Activated naive CD8-positive, alpha-beta T cell treated with anti-CD3 and anti-CD28 coated beads, Interleukin-2, amount 50 U/mL, for 24 hours (primary cell): ENCODE measurements around the gene CAV3.

ENCODE experiments used
- ATAC-seq: fragments of 150-1000 bp; cut with Tn5 transposase; one replicate; pipeline ENCODE4 v1.10.0; 2021
- DNase-seq: peaks from one replicate; pipeline ENCODE4 v3.0.0; 2021
- H3K27ac Mint-ChIP-seq: one replicate; pipeline ENCODE4 v1.8.0; 2021; ENCODE audit warnings: mild to moderate bottlenecking, mixed read lengths
- H3K27me3 Mint-ChIP-seq: one replicate; pipeline ENCODE4 v1.8.0; 2021; ENCODE audit warnings: mixed read lengths
- H3K36me3 Mint-ChIP-seq: one replicate; pipeline ENCODE4 v1.8.0; 2021; ENCODE audit warnings: low read depth, mixed read lengths
- H3K4me1 Mint-ChIP-seq: one replicate; pipeline ENCODE4 v1.8.0; 2021; ENCODE audit warnings: mixed read lengths
- H3K4me3 Mint-ChIP-seq: one replicate; pipeline ENCODE4 v1.8.0; 2021; ENCODE audit warnings: mild to moderate bottlenecking, moderate library complexity, mixed read lengths
- H3K9me3 Mint-ChIP-seq: one replicate; pipeline ENCODE4 v1.8.0; 2021; ENCODE audit warnings: mixed read lengths

Gene CAV3

DNA sequence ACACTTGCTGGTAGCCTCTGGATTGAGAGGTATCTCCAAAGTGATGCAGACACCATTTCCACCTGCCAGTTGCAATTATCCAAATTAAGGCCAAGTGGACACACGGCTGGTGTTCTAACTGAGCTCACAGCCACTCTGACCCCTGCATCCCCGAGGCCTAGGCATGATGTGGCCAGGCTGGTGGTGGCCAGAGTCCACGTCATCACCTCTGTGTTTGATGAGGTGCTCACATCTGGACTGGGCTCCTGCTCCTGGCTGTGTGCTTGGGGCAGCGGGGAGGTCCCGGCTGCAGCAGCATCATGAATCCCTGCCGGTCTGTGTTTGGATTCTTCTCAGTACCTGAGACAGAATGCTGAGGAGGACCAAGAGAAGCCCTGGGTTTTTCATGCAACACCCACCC lies 30.9 kb downstream of the CAV3 start:
- DNase-seq (no peak), ATAC-seq (no peak)
- no peak overlapping the region for H3K27ac Mint-ChIP-seq
- H3K4me3 Mint-ChIP-seq: no peak overlapping the region
- peaks cover 22% of the 10 kb centered on the region for H3K27me3 Mint-ChIP-seq
- H3K36me3 Mint-ChIP-seq: no peaks in the 10 kb centered on the region
- no peaks in the 10 kb centered on the region for H3K9me3 Mint-ChIP-seq
- peaks cover 12% of the 10 kb centered on the region for H3K4me1 Mint-ChIP-seq

GRCh38 chr3:8765528-8765927 lies 31.9 kb downstream of the CAV3 start:
- ATAC-seq: no peak
- Mint-ChIP-seq H3K9me3 (no peaks in the 10 kb centered on the region), H3K27ac (no peak overlapping the region)

GRCh38 chr3:8766148-8766547 lies 32.5 kb downstream of the CAV3 start:
- ATAC-seq: no peak
- H3K36me3 Mint-ChIP-seq: no peaks in the 10 kb centered on the region
- no peak overlapping the region for H3K27ac Mint-ChIP-seq
- no peak for DNase-seq
- no peaks in the 10 kb centered on the region for H3K9me3 Mint-ChIP-seq
- no peak overlapping the region for H3K4me3 Mint-ChIP-seq
- H3K4me1 Mint-ChIP-seq: peaks cover 14% of the 10 kb centered on the region
- H3K27me3 Mint-ChIP-seq: peaks cover 36% of the 10 kb centered on the region

More at GRCh38 chr3:8765528-8765927, 31.9 kb downstream of the CAV3 start:
- H3K4me1 Mint-ChIP-seq: peaks cover 14% of the 10 kb centered on the region
- DNase-seq: no peak
- H3K36me3 Mint-ChIP-seq: no peaks in the 10 kb centered on the region
- peaks cover 32% of the 10 kb centered on the region for H3K27me3 Mint-ChIP-seq
- no peak overlapping the region for H3K4me3 Mint-ChIP-seq

- H3K4me1 Mint-ChIP-seq: peaks cover 14% of the 10 kb centered on the region
- no peak overlapping the region for H3K27ac Mint-ChIP-seq
- H3K9me3 Mint-ChIP-seq: no peaks in the 10 kb centered on the region
- peaks cover 38% of the 10 kb centered on the region for H3K27me3 Mint-ChIP-seq
- ATAC-seq (no peak), DNase-seq (no peak)
- no peak overlapping the region for H3K4me3 Mint-ChIP-seq
- H3K36me3 Mint-ChIP-seq: no peaks in the 10 kb centered on the region
These were observed 33.7 kb downstream of the CAV3 start for GRCh38 chr3:8767256-8767666.

GRCh38 chr3:8767667-8768363 lies 34.2 kb downstream of the CAV3 start:
- Mint-ChIP-seq H3K4me1 (peaks cover 14% of the 10 kb centered on the region), H3K27me3 (peaks cover 38% of the 10 kb centered on the region), H3K4me3 (no peak overlapping the region), H3K27ac (no peak overlapping the region), H3K9me3 (no peaks in the 10 kb centered on the region), H3K36me3 (no peaks in the 10 kb centered on the region)
- no peak for ATAC-seq
- peak; percentile 9 for DNase-seq

GRCh38 chr3:8768364-8769087 lies 34.9 kb downstream of the CAV3 start:
- Mint-ChIP-seq H3K27me3 (peaks cover 38% of the 10 kb centered on the region), H3K27ac (no peak overlapping the region), H3K4me1 (peaks cover 14% of the 10 kb centered on the region), H3K4me3 (peak overlapping the region; percentile 18), H3K36me3 (no peaks in the 10 kb centered on the region), H3K9me3 (no peaks in the 10 kb centered on the region)
- ATAC-seq: no peak
- peak; percentile 8 for DNase-seq

DNA sequence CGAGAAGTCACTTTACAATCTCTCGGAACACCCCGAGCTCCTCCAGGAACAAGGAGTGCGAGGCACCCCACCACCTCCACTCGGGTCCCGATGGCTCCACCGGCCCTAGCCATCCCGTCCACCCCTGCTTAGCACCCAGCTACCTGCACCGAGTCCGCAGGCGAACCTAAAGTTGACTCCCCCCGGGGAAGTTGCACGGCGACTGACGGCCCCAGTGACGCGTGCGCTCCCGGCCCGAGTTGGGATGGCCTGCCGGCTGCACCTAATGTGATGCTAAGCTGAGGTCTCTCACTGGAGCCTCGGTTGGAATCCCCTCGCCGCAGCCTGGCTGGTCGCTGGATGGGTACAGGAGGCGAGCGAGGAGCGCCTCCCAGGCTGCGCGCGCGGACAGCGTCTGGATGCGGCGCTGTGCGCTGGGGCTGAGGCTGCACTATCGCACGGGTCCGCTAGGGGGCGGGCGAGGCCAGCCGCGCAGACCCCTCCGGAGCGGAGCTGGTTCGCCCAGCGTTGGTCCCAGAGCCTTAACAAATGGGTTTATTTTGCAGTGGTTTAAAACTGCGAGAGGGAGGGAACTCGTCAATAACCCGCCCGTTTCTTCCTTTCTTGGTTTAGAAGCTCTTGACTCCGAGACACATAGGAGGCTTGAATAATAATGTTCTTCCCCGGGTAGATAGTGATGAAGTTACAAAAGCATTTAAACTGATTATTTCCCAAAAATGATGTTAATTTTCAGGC lies 35.7 kb downstream of the CAV3 start, which contains the start of gene OXTR:
TSS of gene OXTR (minus strand) at position 526 of the 735 bp plus-strand sequence. CDS start 1,426 bp downstream, outside the sequence.
- Mint-ChIP-seq H3K36me3 (no peaks in the 10 kb centered on the region), H3K27me3 (peaks cover 40% of the 10 kb centered on the region), H3K4me3 (peak within 1 kb of the TSS; percentile 64), H3K27ac (no peak within 1 kb of the TSS), H3K9me3 (no peaks in the 10 kb centered on the region), H3K4me1 (peaks cover 14% of the 10 kb centered on the region)
- ATAC-seq: peak; percentile 83
- DNase-seq: peak; percentile 72

DNA sequence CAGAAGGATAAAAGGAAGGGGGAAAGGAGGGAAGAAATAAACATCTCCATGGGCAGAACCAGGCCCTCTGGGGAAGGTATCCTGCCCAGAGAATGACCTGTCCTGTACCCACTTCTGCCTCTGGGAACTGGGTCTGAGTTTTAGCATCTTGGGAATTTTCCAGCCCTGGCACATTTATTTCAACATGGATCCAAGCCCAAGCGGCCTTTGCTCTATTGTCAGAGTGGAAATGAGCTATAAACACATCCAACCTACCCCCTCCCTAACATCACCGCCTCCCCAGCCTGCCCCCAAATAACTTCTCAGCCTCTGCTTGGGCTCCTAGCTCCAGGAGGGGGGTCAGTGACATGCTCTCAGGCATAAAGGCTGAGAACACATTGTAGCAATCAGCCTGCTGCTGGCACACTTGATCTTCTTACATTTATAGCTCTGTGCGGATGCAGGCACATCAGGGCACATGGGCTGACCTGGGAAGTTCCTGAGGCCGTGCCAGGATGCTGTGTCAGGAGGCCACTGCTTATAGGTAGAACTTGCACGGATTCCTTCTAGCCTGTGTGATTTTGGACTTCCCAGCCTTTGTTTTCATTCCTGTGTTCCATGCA lies 40.4 kb downstream of the CAV3 start:
- Mint-ChIP-seq H3K9me3 (no peaks in the 10 kb centered on the region), H3K4me1 (peaks cover 6% of the 10 kb centered on the region), H3K36me3 (no peaks in the 10 kb centered on the region), H3K27me3 (peaks cover 29% of the 10 kb centered on the region), H3K4me3 (no peak overlapping the region), H3K27ac (no peak overlapping the region)
- ATAC-seq (no peak), DNase-seq (no peak)

GRCh38 chr3:8775181-8775580 lies 41.6 kb downstream of the CAV3 start:
- ATAC-seq: no peak
- Mint-ChIP-seq H3K27me3 (peaks cover 17% of the 10 kb centered on the region), H3K27ac (no peak overlapping the region), H3K4me1 (no peaks in the 10 kb centered on the region), H3K4me3 (no peak overlapping the region), H3K9me3 (no peaks in the 10 kb centered on the region), H3K36me3 (no peaks in the 10 kb centered on the region)
- no peak for DNase-seq

GRCh38 chr3:8775602-8776001 lies 42.0 kb downstream of the CAV3 start:
- no peak for DNase-seq
- ATAC-seq: no peak
- H3K9me3 Mint-ChIP-seq: no peaks in the 10 kb centered on the region
- H3K4me3 Mint-ChIP-seq: no peak overlapping the region
- H3K27ac Mint-ChIP-seq: no peak overlapping the region
- no peaks in the 10 kb centered on the region for H3K4me1 Mint-ChIP-seq
- no peaks in the 10 kb centered on the region for H3K36me3 Mint-ChIP-seq
- H3K27me3 Mint-ChIP-seq: peaks cover 13% of the 10 kb centered on the region

- H3K27ac Mint-ChIP-seq: no peak overlapping the region
- H3K9me3 Mint-ChIP-seq: no peaks in the 10 kb centered on the region
- H3K4me3 Mint-ChIP-seq: no peak overlapping the region
- no peak for ATAC-seq
- DNase-seq: no peak
- no peaks in the 10 kb centered on the region for H3K36me3 Mint-ChIP-seq
- H3K27me3 Mint-ChIP-seq: peaks cover 8% of the 10 kb centered on the region
- no peaks in the 10 kb centered on the region for H3K4me1 Mint-ChIP-seq
These were observed 42.8 kb downstream of the CAV3 start for GRCh38 chr3:8776406-8776805.

DNA sequence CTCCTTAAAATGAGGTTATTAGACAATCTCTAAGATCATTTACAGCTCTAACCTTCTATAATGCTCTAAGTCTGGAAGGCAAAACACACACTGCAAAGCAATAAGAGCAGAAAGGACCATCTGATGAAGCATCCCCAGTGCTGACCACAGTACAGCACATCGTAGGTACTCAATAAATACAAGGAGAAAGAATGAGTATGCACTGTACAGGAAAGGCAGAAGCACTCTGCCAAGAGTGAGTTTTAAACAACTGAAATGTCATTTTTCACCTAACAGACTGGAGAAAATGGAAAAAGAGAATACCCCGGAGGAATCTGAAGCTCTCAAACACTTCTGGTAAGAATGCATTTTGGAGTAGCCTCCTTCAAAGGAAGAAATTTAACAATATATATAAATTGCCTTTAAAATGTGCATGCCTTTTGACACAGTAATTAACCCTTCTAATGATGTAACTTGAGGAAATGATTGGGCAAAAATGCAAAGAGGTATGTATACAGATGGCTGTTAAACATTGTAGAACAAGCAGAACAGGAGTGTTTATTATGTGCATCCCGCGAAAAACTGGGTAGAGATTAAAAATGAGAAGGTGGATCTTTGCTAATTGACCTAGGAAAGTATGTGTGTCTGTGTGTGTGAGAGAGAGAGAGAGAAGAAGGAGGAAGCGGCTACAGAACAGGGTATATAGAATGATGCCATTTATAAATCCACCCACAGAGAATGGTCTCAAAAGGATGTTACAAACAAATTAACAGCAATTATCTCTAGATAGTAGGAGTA lies 43.8 kb downstream of the CAV3 start:
- Mint-ChIP-seq H3K4me3 (no peak overlapping the region), H3K36me3 (no peaks in the 10 kb centered on the region), H3K27ac (no peak overlapping the region), H3K9me3 (no peaks in the 10 kb centered on the region), H3K27me3 (peaks cover 8% of the 10 kb centered on the region), H3K4me1 (no peaks in the 10 kb centered on the region)
- no peak for ATAC-seq
- DNase-seq: no peak

DNA sequence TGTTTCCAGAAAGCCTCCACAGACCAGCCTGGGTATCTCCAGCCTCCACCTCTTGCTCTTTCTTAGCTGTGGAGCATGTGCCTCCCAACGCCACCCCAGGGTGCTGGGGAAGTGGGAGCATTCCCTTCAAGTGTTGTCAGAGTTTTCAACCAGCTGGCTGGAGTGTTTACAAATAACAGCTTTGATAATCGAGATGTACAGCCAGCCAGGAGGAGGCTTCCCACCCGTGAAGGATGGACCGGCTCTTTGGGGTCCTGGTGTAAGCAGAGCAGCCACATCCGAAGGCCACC lies 44.3 kb downstream of the CAV3 start:
- H3K4me1 Mint-ChIP-seq: no peaks in the 10 kb centered on the region
- ATAC-seq (no peak), DNase-seq (no peak)
- no peak overlapping the region for H3K27ac Mint-ChIP-seq
- no peak overlapping the region for H3K4me3 Mint-ChIP-seq
- no peaks in the 10 kb centered on the region for H3K36me3 Mint-ChIP-seq
- H3K9me3 Mint-ChIP-seq: no peaks in the 10 kb centered on the region
- H3K27me3 Mint-ChIP-seq: peaks cover 8% of the 10 kb centered on the region

DNA sequence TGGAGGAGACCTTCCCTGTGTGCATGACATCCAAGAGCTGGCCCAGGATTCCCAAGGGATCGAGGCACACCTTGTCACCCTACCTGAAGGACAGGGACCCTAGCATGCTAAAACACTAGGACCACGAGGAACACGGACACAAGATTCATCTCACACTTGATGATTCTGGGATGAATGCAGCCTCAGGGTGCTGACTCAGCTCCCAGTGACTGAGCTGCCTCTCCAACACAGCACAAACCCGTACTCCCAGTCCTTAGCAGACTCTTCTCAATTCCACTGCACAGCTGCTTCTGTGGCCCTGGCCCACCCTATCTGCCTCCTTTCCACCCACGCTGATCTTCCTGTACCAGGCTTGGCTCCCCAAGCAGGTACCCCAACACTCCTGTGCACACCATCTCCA lies 44.9 kb downstream of the CAV3 start:
- Mint-ChIP-seq H3K27ac (no peak overlapping the region), H3K4me3 (no peak overlapping the region), H3K9me3 (no peaks in the 10 kb centered on the region), H3K4me1 (no peaks in the 10 kb centered on the region), H3K36me3 (no peaks in the 10 kb centered on the region), H3K27me3 (peaks cover 8% of the 10 kb centered on the region)
- ATAC-seq (no peak), DNase-seq (no peak)
